Astrocyte (in vitro differentiated cells and primary cell): ENCODE results near the gene PRKD3.

Experiments
- CTCF ChIP-seq: IDR thresholded peaks from 2 replicates; pipeline ENCODE4 v1.5.1; 2011; ENCODE audit warnings: low read depth, mild to moderate bottlenecking, inconsistent platforms, low read length, moderate library complexity; ENCODE audit not compliant: insufficient read depth
- EZH2 ChIP-seq: IDR thresholded peaks from 2 replicates; pipeline ENCODE4 v1.6.1; 2012; ENCODE audit warnings: mild to moderate bottlenecking, low read length, inconsistent platforms; ENCODE audit not compliant: insufficient read depth

GRCh38 chr2:37337620-37338280 lies 13.1 kb upstream of the PRKD3 start:
- TF ChIP-seq CTCF (no peak), EZH2 (no peak)
